GM12872 (cell line): ENCODE measurements around the gene RAB4A.

Experiments used
- TF ChIP-seq, protein P1 (sequence below): IDR thresholded peaks from 3 replicates; pipeline ENCODE4 v1.5.1; 2011; ENCODE audit warnings: low read depth, mild to moderate bottlenecking, low read length, moderate library complexity; ENCODE audit not compliant: insufficient read depth

The RAB4A gene, protein sequence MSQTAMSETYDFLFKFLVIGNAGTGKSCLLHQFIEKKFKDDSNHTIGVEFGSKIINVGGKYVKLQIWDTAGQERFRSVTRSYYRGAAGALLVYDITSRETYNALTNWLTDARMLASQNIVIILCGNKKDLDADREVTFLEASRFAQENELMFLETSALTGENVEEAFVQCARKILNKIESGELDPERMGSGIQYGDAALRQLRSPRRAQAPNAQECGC

DNA sequence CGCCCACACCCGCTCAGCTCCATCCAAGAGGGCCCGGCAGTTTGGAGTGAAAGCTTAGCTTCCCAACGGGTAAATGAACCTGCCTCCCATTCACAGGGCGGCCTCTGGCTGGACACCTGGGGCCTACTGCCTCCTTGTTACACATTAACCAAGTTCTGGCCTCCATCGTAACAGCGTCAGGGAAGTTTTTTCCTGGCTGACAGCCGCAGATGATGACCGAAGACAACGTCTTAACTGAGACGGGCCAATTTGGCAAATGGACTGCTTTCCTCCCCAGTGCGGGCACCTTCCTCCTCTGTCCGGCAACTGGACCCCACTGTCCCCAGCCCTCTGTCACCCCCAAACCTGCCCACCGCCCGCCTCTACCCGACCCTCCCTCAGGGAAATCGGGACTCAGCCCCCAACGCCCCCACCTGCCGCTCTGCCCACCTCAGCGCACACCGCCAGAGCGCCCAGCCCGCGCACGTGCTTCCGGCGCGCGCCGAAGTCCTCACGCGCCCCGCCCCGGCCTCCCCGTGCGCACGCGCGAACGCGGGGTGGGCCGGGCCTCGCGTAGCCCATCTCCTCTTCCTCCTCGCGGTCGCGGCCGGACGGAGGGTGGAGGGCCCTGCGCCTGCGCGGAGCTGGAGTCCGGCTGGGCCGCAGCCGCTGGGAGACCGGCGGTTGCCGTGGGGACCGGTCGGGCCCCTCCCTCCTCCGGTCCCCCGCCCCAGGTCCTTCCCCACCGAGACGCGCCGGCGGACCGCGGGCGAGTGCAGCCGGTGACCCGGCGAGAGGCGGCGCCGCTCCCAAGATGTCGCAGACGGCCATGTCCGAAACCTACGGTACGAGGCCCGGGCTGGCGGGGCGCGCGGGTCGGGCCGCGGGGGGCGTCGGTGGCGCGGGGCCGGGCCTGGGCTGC is at the start of gene RAB4A:
Gene RAB4A (plus strand): TSS at position 565 of the 901 bp plus-strand sequence. CDS start 229 bp downstream, at position 794.
- TF ChIP-seq, protein P1, sequence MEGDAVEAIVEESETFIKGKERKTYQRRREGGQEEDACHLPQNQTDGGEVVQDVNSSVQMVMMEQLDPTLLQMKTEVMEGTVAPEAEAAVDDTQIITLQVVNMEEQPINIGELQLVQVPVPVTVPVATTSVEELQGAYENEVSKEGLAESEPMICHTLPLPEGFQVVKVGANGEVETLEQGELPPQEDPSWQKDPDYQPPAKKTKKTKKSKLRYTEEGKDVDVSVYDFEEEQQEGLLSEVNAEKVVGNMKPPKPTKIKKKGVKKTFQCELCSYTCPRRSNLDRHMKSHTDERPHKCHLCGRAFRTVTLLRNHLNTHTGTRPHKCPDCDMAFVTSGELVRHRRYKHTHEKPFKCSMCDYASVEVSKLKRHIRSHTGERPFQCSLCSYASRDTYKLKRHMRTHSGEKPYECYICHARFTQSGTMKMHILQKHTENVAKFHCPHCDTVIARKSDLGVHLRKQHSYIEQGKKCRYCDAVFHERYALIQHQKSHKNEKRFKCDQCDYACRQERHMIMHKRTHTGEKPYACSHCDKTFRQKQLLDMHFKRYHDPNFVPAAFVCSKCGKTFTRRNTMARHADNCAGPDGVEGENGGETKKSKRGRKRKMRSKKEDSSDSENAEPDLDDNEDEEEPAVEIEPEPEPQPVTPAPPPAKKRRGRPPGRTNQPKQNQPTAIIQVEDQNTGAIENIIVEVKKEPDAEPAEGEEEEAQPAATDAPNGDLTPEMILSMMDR: no peak

DNA sequence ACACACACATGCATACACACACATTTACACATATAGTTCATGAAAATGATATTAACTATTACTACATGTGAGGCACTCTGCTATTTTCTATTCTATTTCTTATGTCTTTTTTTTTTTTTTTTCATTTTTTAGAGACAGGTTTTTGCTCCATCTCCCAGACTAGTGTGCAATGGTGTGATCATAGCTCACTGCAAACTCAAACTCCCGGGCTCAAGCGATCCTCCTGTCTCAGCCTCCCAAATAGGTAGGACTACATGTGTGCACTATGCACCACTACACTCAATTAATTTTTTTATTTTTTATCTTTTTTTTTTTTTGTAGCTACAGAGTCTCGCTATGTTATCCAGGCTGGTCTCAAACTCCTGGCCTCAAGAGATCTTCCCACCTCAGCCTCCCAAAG is 48.8 kb upstream of the RAB4A start:
- TF ChIP-seq, protein P1: no peak

DNA sequence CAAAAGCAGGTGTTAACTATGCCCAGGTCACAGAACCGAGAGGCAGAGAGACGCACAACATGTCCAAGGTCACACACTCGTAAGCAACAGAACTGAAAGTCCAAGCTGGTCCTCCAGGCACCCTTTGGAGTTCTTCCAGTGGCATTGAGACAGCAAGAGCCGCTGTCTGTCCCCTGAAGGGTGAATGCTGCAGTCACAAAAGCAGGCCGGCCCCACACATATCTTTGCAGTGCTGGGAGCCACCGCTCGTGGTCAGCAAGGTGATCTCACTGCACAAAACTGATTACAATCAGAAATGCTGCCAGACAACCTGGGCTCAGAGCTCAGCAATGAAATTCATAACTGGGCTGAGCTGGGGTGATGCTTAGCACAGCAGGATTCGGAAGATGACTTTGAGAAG is 47.4 kb upstream of the RAB4A start:
- TF ChIP-seq, protein P1: no peak

DNA sequence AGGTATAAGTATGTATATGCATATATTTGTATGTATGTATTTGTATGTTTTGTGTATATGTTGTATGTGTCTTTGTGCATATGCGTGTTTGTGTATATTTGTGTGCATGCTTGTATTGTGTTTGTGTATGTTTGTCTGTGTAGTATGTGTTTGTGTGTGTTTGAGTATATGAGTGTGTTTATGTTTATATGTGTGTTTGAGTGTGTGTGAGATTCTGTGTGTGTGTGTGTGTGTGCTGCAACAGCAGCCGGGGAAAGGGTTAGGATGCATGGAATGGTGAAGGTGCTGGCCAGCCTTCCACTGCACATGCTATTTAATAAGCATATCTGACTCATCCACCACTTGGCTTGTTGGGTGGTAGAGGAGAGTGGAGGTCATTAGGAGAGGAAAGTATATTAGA is 46.6 kb upstream of the RAB4A start:
- TF ChIP-seq, protein P1: no peak

DNA sequence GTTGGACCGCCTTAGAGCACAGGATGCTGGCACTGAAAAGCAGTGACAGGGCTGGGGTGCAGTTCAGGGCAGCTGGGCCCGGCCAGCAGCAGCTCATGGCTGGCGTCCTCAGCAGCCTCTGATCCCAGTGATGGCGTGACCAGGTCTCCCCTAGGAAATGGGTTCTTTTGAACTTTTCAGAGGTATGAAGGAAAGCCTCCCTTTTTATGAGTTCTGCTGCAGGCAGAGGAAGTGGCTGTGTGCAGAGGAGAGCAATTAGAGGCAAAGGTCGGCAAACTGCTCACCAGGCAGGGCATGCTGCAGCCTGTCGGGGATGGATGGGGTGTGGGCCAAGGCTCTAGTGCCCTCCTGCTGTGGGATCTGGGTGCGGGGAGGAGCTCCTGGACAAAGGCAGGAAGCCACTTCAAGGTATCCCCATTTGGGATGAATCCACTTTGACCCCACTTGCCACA is 45.6 kb upstream of the RAB4A start:
- TF ChIP-seq, protein P1: no peak

DNA sequence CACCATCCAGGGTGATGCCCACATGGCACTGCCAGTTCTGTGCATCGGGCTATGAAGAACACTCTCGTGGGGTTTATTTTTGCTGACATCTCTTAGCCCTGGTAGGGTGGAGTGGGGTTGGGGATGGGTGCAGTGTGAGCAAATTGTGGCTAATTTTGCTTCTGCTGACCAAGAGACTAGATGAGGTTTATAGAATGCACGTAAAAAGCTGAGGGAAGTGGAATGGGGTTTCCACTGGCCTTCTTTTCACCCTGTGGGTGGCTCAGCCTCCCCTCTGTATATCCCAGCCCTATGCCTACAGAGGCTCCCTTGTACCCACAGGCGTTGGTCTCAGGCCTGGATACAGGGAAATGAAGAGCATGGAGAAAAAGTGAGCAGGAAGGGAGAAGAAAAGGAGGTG is 44.1 kb upstream of the RAB4A start:
- TF ChIP-seq, protein P1: no peak

DNA sequence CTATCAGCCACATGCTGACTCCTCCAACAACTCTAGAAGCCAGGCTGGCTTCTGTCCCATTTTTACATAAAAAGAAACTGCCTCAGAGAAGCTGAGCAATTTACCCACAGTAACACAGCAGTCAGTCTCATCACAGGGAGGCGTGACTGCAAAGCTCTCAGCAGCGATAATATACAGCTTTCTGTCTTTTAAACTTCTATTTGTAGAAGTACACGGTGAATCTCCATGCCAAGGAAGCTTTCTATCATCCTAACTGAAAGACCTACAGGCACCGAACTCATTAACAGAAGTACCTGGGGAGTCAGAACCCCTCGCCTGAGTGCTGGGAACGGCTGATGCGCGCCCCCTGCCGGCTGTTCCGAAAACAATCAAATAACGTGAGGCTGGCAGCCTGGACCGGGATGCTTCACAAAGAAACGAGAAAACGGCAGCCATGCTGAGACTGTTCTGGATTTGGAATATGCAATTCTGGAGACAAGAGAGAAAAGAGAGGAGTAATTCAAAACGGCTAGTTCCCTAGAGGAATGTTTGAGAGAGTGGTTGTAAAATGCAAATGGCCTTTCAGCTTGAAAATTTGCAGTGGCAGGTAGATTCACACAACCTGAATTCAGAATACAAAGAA is 43.5 kb upstream of the RAB4A start:
- TF ChIP-seq, protein P1: peak; percentile 79
